ENCODE measurements around the gene NMD3.
"Not testable (repeated sequence)": the region's sequence is repeated elsewhere in the genome, so short reads cannot be mapped to it uniquely, and the experiment has no call there.

NMD3 gene

GRCh38 chr3:161231861-161232260 is 10.8 kb downstream of the NMD3 start:
- FAIRE-seq, result no peak

GRCh38 chr3:161233557-161233956 is 12.4 kb downstream of the NMD3 start:
- FAIRE-seq, result no peak

- FAIRE-seq, result no peak
Measured at GRCh38 chr3:161236240-161236639, 15.1 kb downstream of the NMD3 start.

GRCh38 chr3:161239700-161240099 is 18.6 kb downstream of the NMD3 start:
- no peak for FAIRE-seq

GRCh38 chr3:161244538-161244937 is 23.4 kb downstream of the NMD3 start:
- FAIRE-seq, result no peak

GRCh38 chr3:161247049-161247448 is 25.9 kb downstream of the NMD3 start:
- FAIRE-seq, result no peak

- no peak for FAIRE-seq
Measured at GRCh38 chr3:161250116-161250515, 29.0 kb downstream of the NMD3 start.

- FAIRE-seq, result no peak
Measured at GRCh38 chr3:161251716-161252115, 30.6 kb downstream of the NMD3 start.

- no peak for FAIRE-seq
Measured at GRCh38 chr3:161252143-161252542, 31.0 kb downstream of the NMD3 start.

GRCh38 chr3:161253711-161254110 is 32.6 kb downstream of the NMD3 start:
- peak; percentile 92 for FAIRE-seq

- no peak for FAIRE-seq
Measured at GRCh38 chr3:161254861-161255260, 33.8 kb downstream of the NMD3 start.

- FAIRE-seq, result no peak
Measured at GRCh38 chr3:161263057-161263456, 41.9 kb downstream of the NMD3 start.

- FAIRE-seq, result no peak
Measured at GRCh38 chr3:161264852-161265251, 43.7 kb downstream of the NMD3 start.

- no peak for FAIRE-seq
Measured at GRCh38 chr3:161265916-161266571, 44.9 kb downstream of the NMD3 start.

GRCh38 chr3:161266731-161267150 is 45.6 kb downstream of the NMD3 start:
- no peak for FAIRE-seq

GRCh38 chr3:161267646-161268045 is 46.5 kb downstream of the NMD3 start:
- peak; percentile 12 for FAIRE-seq

- no peak for FAIRE-seq
Measured at GRCh38 chr3:161268601-161269000, 47.5 kb downstream of the NMD3 start.

GRCh38 chr3:161270991-161271390 is 49.9 kb downstream of the NMD3 start:
- FAIRE-seq, result no peak

GRCh38 chr3:161271646-161272045 is 50.5 kb downstream of the NMD3 start:
- FAIRE-seq, result no peak

- FAIRE-seq, result no peak
Measured at GRCh38 chr3:161272524-161272923, 51.4 kb downstream of the NMD3 start.

- FAIRE-seq, result peak; percentile 91
Measured at GRCh38 chr3:161273589-161274218, 52.6 kb downstream of the NMD3 start.

- no peak for FAIRE-seq
Measured at GRCh38 chr3:161274691-161275298, 53.7 kb downstream of the NMD3 start.

GRCh38 chr3:161275919-161276318 is 54.8 kb downstream of the NMD3 start:
- FAIRE-seq, result no peak

- FAIRE-seq, result not testable (repeated sequence)
Measured at GRCh38 chr3:161282387-161282786, 61.3 kb downstream of the NMD3 start.
